IMR-90 (cell line): ENCODE results near the gene GRAMD2B. TPM values are rescaled to one million over a fixed set of nuclear protein-coding genes. Genes with fewer than 3 reads are reported as not detected.
"Not testable (repeated sequence)": the region's sequence is repeated elsewhere in the genome, so short reads cannot be mapped to it uniquely, and the experiment has no call there.

Experiments
- ATAC-seq: fragments of 200-7000 bp; cut with Tn5 transposase; 2 replicates; pipeline ENCODE4 v1.9.1; 2020; ENCODE audit warnings: low read depth, mild to moderate bottlenecking, moderate library complexity
- BruUV-seq: library from RNA; stranded (reverse); fragments of 400-500 nt; replicated peaks from 2 replicates; lab custom pipeline; 2021; lab: Mats Ljungman, UMichigan
- CTCF ChIA-PET: fragments of 300-600 bp; formaldehyde crosslinking; extraction: SDS; loops from one replicate; lab custom pipeline; 2021; ENCODE audit warnings: antibody characterized with exemption; lab: Yijun Ruan, JAX
- POLR2A ChIA-PET: fragments of 300-600 bp; sonication (Branson Sonifier 250); formaldehyde crosslinking; loops from one replicate; lab custom pipeline; 2022; ENCODE audit warnings: antibody characterized with exemption; ENCODE audit not compliant: unreplicated experiment; lab: Charles Lee
- DNase-seq: peaks from one replicate; pipeline ENCODE4 v3.0.0; 2013
- H2AFZ ChIP-seq: replicated peaks from 2 replicates; pipeline ENCODE3; 2013; ENCODE audit warnings: low read length, mild to moderate bottlenecking; ENCODE audit not compliant: poor library complexity
- H2AK5ac ChIP-seq: 2 replicates; pipeline ENCODE4 v1.6.1; 2013; ENCODE audit warnings: low read depth, low read length, inconsistent platforms
- H2AK9ac ChIP-seq: replicated peaks from 2 replicates; pipeline ENCODE3; 2013; ENCODE audit warnings: mild to moderate bottlenecking, low read depth, low read length, moderate library complexity; ENCODE audit not compliant: poor library complexity
- H2BK120ac ChIP-seq: 2 replicates; pipeline ENCODE4 v1.6.1; 2013; ENCODE audit warnings: low read depth, low read length, inconsistent platforms
- H2BK15ac ChIP-seq: 3 replicates; pipeline ENCODE4 v1.6.1; 2013; ENCODE audit warnings: low read depth, low read length, inconsistent platforms
- H2BK20ac ChIP-seq: 2 replicates; pipeline ENCODE4 v1.6.1; 2013; ENCODE audit warnings: low read depth, mild to moderate bottlenecking, inconsistent platforms, low read length, moderate library complexity
- H2BK5ac ChIP-seq: 2 replicates; pipeline ENCODE4 v1.6.1; 2013; ENCODE audit warnings: mild to moderate bottlenecking, low read depth, low read length, inconsistent platforms; ENCODE audit not compliant: poor library complexity, severe bottlenecking
- H3K14ac ChIP-seq: replicated peaks from 2 replicates; pipeline ENCODE4 v1.6.1; 2013; ENCODE audit warnings: low read depth, low read length, inconsistent platforms
- H3K18ac ChIP-seq: 2 replicates; pipeline ENCODE4 v1.6.1; 2013; ENCODE audit warnings: low read depth, low read length, control low read depth
- H3K23ac ChIP-seq: 2 replicates; pipeline ENCODE4 v1.6.1; 2013; ENCODE audit warnings: low read depth, low read length, inconsistent platforms
- H3K27ac ChIP-seq: 2 replicates; pipeline ENCODE4 v1.5.1; 2013; ENCODE audit warnings: mild to moderate bottlenecking, control low read depth, low read length; ENCODE audit not compliant: insufficient read depth
- H3K27me3 ChIP-seq: 2 replicates; pipeline ENCODE4 v1.6.1; 2013; ENCODE audit warnings: low read length; ENCODE audit not compliant: control insufficient read depth, insufficient read depth
- H3K36me3 ChIP-seq: 2 replicates; pipeline ENCODE4 v1.6.1; 2013; ENCODE audit warnings: low read length, mixed read lengths; ENCODE audit not compliant: control insufficient read depth, insufficient read depth
- H3K4ac ChIP-seq: 2 replicates; pipeline ENCODE4 v1.6.1; 2013; ENCODE audit warnings: low read depth, low read length, inconsistent platforms
- H3K4me1 ChIP-seq: 2 replicates; pipeline ENCODE4 v1.6.1; 2013; ENCODE audit warnings: low read length, mixed read lengths; ENCODE audit not compliant: control insufficient read depth, insufficient read depth
- H3K4me2 ChIP-seq: 2 replicates; pipeline ENCODE4 v1.6.1; 2013; ENCODE audit warnings: low read depth, mild to moderate bottlenecking, control low read depth, low read length, moderate library complexity
- H3K4me3 ChIP-seq: 2 replicates; pipeline ENCODE4 v1.5.1; 2013; ENCODE audit warnings: low read depth, mild to moderate bottlenecking, control low read depth, low read length, moderate library complexity; ENCODE audit not compliant: insufficient read depth
- H3K56ac ChIP-seq: 2 replicates; pipeline ENCODE4 v1.6.1; 2013; ENCODE audit warnings: low read length, inconsistent platforms; ENCODE audit not compliant: insufficient read depth; ENCODE audit errors: extremely low read depth
- H3K79me1 ChIP-seq, 2 experiments: 2 replicates each; pipeline ENCODE4 v1.6.1; 2013; ENCODE audit warnings: low read length in 2 of 2, inconsistent platforms in 1 of 2, low read depth in 1 of 2
- H3K9ac ChIP-seq: 2 replicates; pipeline ENCODE4 v1.6.1; 2013; ENCODE audit warnings: low read depth, low read length, control low read depth
- H3K9me1 ChIP-seq: 2 replicates; pipeline ENCODE4 v1.6.1; 2013; ENCODE audit warnings: low read length, inconsistent platforms; ENCODE audit not compliant: insufficient read depth
- H3K9me3 ChIP-seq: 2 replicates; pipeline ENCODE4 v1.6.1; 2013; ENCODE audit warnings: low read length; ENCODE audit not compliant: control insufficient read depth, insufficient read depth
- H4K20me1 ChIP-seq: 2 replicates; pipeline ENCODE4 v1.6.1; 2013; ENCODE audit warnings: low read length, inconsistent platforms; ENCODE audit not compliant: insufficient read depth
- H4K5ac ChIP-seq: 2 replicates; pipeline ENCODE4 v1.6.1; 2013; ENCODE audit warnings: mild to moderate bottlenecking, low read depth, low read length, control low read depth
- H4K8ac ChIP-seq, 2 experiments: 2 replicates each; pipeline ENCODE4 v1.6.1; 2013; ENCODE audit warnings: low read depth in 2 of 2, low read length in 2 of 2, control low read depth in 1 of 2, inconsistent platforms in 1 of 2
- H4K91ac ChIP-seq: 2 replicates; pipeline ENCODE4 v1.6.1; 2013; ENCODE audit warnings: low read depth, low read length, inconsistent platforms; ENCODE audit not compliant: insufficient read depth
- WGBS, 2 experiments: methylation state at CpG; one replicate each; pipeline versions ENCODE4 v1.1.5 to v1.1.7; 2013; ENCODE audit warnings: missing lambda C conversion rate in 2 of 2; ENCODE audit not compliant: insufficient read length in 1 of 2; ENCODE audit errors: extremely low coverage in 2 of 2; 5-methylcytosine and 5-hydroxymethylcytosine counted together
- dilution Hi-C: fragments of 300-500 bp; cut with HindIII; formaldehyde crosslinking; loops from one replicate; pipeline ENCODE4 v1.14.3; 2018; ENCODE audit warnings: low sequenced_read_pairs; ENCODE audit not compliant: unreplicated experiment
- in situ Hi-C: fragments of 300-500 bp; cut with MboI; formaldehyde crosslinking; loops from 3 replicates; pipeline ENCODE4 v1.14.3; 2019; ENCODE audit warnings: low sequenced_read_pairs, inconsistent platforms, mixed read lengths
- intact Hi-C: fragments of 100-400 bp; cut with micrococcal nuclease; formaldehyde crosslinking; loops from 2 replicates; pipeline ENCODE4 v1.10.0; 2022
- polyA plus RNA-seq, 3 experiments: library from polyadenylated mRNA; depleted of rRNA; stranded (reverse); fragments of >200 nt; gene quantifications; 2 replicates each; pipeline ENCODE4 v1.2.3, GENCODE V29; 2012; ENCODE audit warnings: low replicate concordance in 1 of 3
- total RNA-seq: library from RNA; depleted of rRNA; stranded (reverse); fragments of >200 nt; gene quantifications from 2 replicates; pipeline ENCODE4 v1.2.3, GENCODE V29; 2012

Gene GRAMD2B
- total and polyA plus RNA-seq, 2 of the 4 experiments (the other 2 are of a cell fraction): 13.9 to 20.3 TPM

DNA sequence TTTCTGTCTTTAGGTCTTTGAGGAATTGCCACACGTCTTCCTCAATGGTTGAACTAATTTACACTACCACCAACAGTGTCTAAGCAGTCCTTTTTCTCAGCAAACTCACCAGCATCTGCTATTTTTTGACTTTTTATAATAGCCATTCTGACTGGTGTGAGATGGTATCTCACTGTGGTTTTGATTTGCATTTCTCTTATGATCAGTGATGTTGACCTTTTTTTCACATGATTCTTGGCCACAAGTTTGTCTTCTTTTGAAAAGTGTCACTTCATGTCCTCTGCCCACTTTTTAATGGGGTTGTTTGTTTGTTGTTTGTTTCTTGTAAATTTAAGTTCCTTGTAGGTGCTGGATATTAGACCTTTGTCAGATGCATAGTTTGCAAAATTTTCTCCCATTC is 26.5 kb upstream of the GRAMD2B start:
- DNase-seq, H3K56ac ChIP-seq, in situ Hi-C loops, H3K4me1 ChIP-seq, H4K8ac ChIP-seq, H3K27ac ChIP-seq, H3K9ac ChIP-seq, H3K27me3 ChIP-seq, H3K9me1 ChIP-seq, H2AK5ac ChIP-seq, H4K91ac ChIP-seq, H2AFZ ChIP-seq, H3K14ac ChIP-seq, H4K20me1 ChIP-seq, H4K5ac ChIP-seq, H3K79me1 ChIP-seq, dilution Hi-C loops, BruUV-seq, H2BK120ac ChIP-seq, H2BK20ac ChIP-seq, H2AK9ac ChIP-seq, ATAC-seq, intact Hi-C loops, H3K18ac ChIP-seq, H2BK5ac ChIP-seq, H3K4me2 ChIP-seq, H2BK15ac ChIP-seq, H3K4ac ChIP-seq, H3K23ac ChIP-seq, POLR2A ChIA-PET, H3K9me3 ChIP-seq, H3K36me3 ChIP-seq, CTCF ChIA-PET, H3K4me3 ChIP-seq: not testable (repeated sequence)
- no CpG with 5 or more reads among the region's 1 CpG for WGBS, 2 experiments
